Measurements from ENCODE around the gene PDE8A. TPM values are rescaled to one million over a fixed set of nuclear protein-coding genes. Genes with fewer than 3 reads are reported as not detected.

PDE8A gene
- total RNA-seq, 1 experiment from 2014 or later: 44.2 TPM

GRCh38 chr15:85049805-85050204, 68.1 kb downstream of the PDE8A start:
- H3K9ac ChIP-seq (ENCODE audit: low read length): no peak overlapping the region
- ChIA-PET CTCF (no interaction called here), POLR2A (ENCODE audit: unreplicated experiment) (no interaction called here)
- H4K20me1 ChIP-seq (ENCODE audit: low read length): no peaks in the 10 kb centered on the region
- intact Hi-C loops (cut with micrococcal nuclease): no loop called here
- no peak overlapping the region for H3K4me2 ChIP-seq (ENCODE audit: low read length)
- no peak overlapping the region for H3K4me3 ChIP-seq (ENCODE audit: low read length)
- H2AFZ ChIP-seq (ENCODE audit: low read length): no peak overlapping the region
- peaks cover 42% of the 10 kb centered on the region for H3K4me1 ChIP-seq (ENCODE audit: insufficient read depth, low read length)
- H3K27ac ChIP-seq (ENCODE audit: low read length): peak overlapping the region; percentile 98
- H3F3A ChIP-seq (ENCODE audit: low read length, unreplicated experiment): peaks cover 12% of the 10 kb centered on the region
- no TSS peak for BruUV-seq (replicated peaks)
- H3K36me3 ChIP-seq (ENCODE audit: low read depth, low read length): no peaks in the 10 kb centered on the region
- no peaks in the 10 kb centered on the region for H3K27me3 ChIP-seq (ENCODE audit: low read length)
- H3K9me2 ChIP-seq (replicated peaks; ENCODE audit: low read length): no peaks in the 10 kb centered on the region
- H3K9me3 ChIP-seq (ENCODE audit: low read length): no peaks in the 10 kb centered on the region
- DNase-seq: no peak
- H3K79me2 ChIP-seq (ENCODE audit: low read length): peaks cover 62% of the 10 kb centered on the region
- TF ChIP-seq EZH2 (IDR thresholded peaks at IDR 0.05; ENCODE audit: low read length, unreplicated experiment) (no peak), EZH2phosphoT487 (IDR thresholded peaks at IDR 0.05; ENCODE audit: borderline replicate concordance, low read length) (no peak), CTCF (conservative IDR thresholded peaks at IDR 0.05; ENCODE audit: low read depth, low read length) (no peak)
- ATAC-seq: no peak

- peaks cover 88% of the 10 kb centered on the region for H3K79me2 ChIP-seq (ENCODE audit: low read length)
- POLR2A ChIA-PET (ENCODE audit: unreplicated experiment): no interaction called here
- no peaks in the 10 kb centered on the region for H3F3A ChIP-seq (ENCODE audit: low read length, unreplicated experiment)
- no peak overlapping the region for H2AFZ ChIP-seq (ENCODE audit: low read length)
- H3K4me3 ChIP-seq (ENCODE audit: low read length): no peak overlapping the region
- 0 out of 2 replicates have a peak, but pooled peaks cover 3% of the 10 kb centered on the region for H3K36me3 ChIP-seq (ENCODE audit: low read depth, low read length)
- no peak overlapping the region for H3K9ac ChIP-seq (ENCODE audit: low read length)
- CTCF ChIA-PET: no interaction called here
- intact Hi-C loops (cut with micrococcal nuclease): no loop called here
- ATAC-seq: no peak
- no peak overlapping the region for H3K4me2 ChIP-seq (ENCODE audit: low read length)
- H3K4me1 ChIP-seq (ENCODE audit: insufficient read depth, low read length): no peaks in the 10 kb centered on the region
- TF ChIP-seq CTCF (conservative IDR thresholded peaks at IDR 0.05; ENCODE audit: low read depth, low read length): no peak
- no peak for TF ChIP-seq EZH2phosphoT487 (IDR thresholded peaks at IDR 0.05; ENCODE audit: borderline replicate concordance, low read length)
- TF ChIP-seq EZH2 (IDR thresholded peaks at IDR 0.05; ENCODE audit: low read length, unreplicated experiment): no peak
- H3K9me3 ChIP-seq (ENCODE audit: low read length): no peaks in the 10 kb centered on the region
- H4K20me1 ChIP-seq (ENCODE audit: low read length): no peaks in the 10 kb centered on the region; the same call in 1 of the 2 replicates
- no peak overlapping the region for H3K27ac ChIP-seq (ENCODE audit: low read length)
- H3K27me3 ChIP-seq (ENCODE audit: low read length): no peaks in the 10 kb centered on the region
- BruUV-seq (replicated peaks): no TSS peak
- no peaks in the 10 kb centered on the region for H3K9me2 ChIP-seq (replicated peaks; ENCODE audit: low read length)
- DNase-seq: no peak
Measured at GRCh38 chr15:85059734-85060133, 78.1 kb downstream of the PDE8A start.

DNA sequence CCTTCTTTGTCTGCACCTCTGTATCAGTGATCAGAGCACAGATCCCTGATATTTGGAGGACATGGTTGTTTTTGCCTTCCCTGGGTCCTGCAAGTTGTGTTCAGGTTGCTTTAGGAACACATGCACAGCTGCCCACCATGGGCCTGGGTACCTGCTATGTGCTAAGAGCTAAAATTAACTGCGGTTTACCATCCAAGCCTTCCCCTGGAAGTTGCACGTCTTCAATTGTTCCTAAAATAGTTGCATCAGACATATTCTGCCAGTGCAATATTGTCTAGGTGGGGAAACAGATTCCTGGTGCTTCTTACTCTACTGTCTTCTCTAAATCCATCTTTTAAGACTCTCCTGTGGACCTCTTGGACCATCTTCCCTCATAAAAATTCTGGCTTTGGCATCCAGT, 80.9 kb downstream of the PDE8A start:
- peaks cover 72% of the 10 kb centered on the region for H3K79me2 ChIP-seq (ENCODE audit: low read length)
- H3K27me3 ChIP-seq (ENCODE audit: low read length): no peaks in the 10 kb centered on the region
- intact Hi-C loops (cut with micrococcal nuclease): no loop called here
- no peaks in the 10 kb centered on the region for H3K9me2 ChIP-seq (replicated peaks; ENCODE audit: low read length)
- peaks cover 10% of the 10 kb centered on the region; the same call in 1 of the 2 replicates for H3K36me3 ChIP-seq (ENCODE audit: low read depth, low read length)
- TF ChIP-seq CTCF (conservative IDR thresholded peaks at IDR 0.05; ENCODE audit: low read depth, low read length): no peak
- TF ChIP-seq EZH2phosphoT487 (IDR thresholded peaks at IDR 0.05; ENCODE audit: borderline replicate concordance, low read length): no peak
- no peak overlapping the region for H3K9ac ChIP-seq (ENCODE audit: low read length)
- H3K4me2 ChIP-seq (ENCODE audit: low read length): no peak overlapping the region
- H3K4me3 ChIP-seq (ENCODE audit: low read length): no peak overlapping the region
- H3K4me1 ChIP-seq (ENCODE audit: insufficient read depth, low read length): no peaks in the 10 kb centered on the region
- CTCF ChIA-PET: no interaction called here
- ATAC-seq: no peak
- no peaks in the 10 kb centered on the region for H3F3A ChIP-seq (ENCODE audit: low read length, unreplicated experiment)
- no peak for DNase-seq
- no peaks in the 10 kb centered on the region for H3K9me3 ChIP-seq (ENCODE audit: low read length)
- no peak overlapping the region for H3K27ac ChIP-seq (ENCODE audit: low read length)
- no peak overlapping the region for H2AFZ ChIP-seq (ENCODE audit: low read length)
- POLR2A ChIA-PET (ENCODE audit: unreplicated experiment): no interaction called here
- no TSS peak for BruUV-seq (replicated peaks)
- no peaks in the 10 kb centered on the region; the same call in 1 of the 2 replicates for H4K20me1 ChIP-seq (ENCODE audit: low read length)

All from PC-3 (cell line).